ENCODE measurements around the gene LCN10. TPM values are rescaled to one million over a fixed set of nuclear protein-coding genes. Genes with fewer than 3 reads are reported as not detected.

Gene LCN10
- polyA plus RNA-seq, 3 donors: 0.16 TPM; not detected in 2

GRCh38 chr9:136748666-136749611 is 6.2 kb upstream of the LCN10 start:
- H3K9me3 Mint-ChIP-seq: peaks cover 14 to 24% (median 23%) of the 10 kb centered on the region in 7 donors
- peaks cover 8 to 37% (median 8%) of the 10 kb centered on the region in 3 donors for H3K27me3 Mint-ChIP-seq (ENCODE audit: low read depth in 3 of 3)
- Histone ChIP-seq H3K9me3 (replicated peaks in 1 of 2; ENCODE audit: control insufficient read depth in 1 of 2, insufficient read depth in 1 of 2, low read length in 2 of 2) (peaks cover 16 to 23% of the 10 kb centered on the region in 2 donors), H4K20me1 (ENCODE audit: insufficient read depth, low read length) (no peaks in the 10 kb centered on the region), H3K4me2 (replicated peaks; ENCODE audit: extremely low read depth, low read length, poor library complexity, severe bottlenecking) (no peak overlapping the region), H3K9ac (ENCODE audit: insufficient read depth, low read length, poor library complexity, severe bottlenecking) (no peak overlapping the region), H3K79me2 (ENCODE audit: insufficient read depth, low read length) (no peaks in the 10 kb centered on the region), H3K36me3 (replicated peaks in 1 of 2; ENCODE audit: control insufficient read depth in 1 of 2, insufficient read depth in 2 of 2, low read length in 2 of 2) (no peaks in the 10 kb centered on the region), H3K27ac (ENCODE audit: low read depth in 1 of 2, low read length in 2 of 2) (no peak overlapping the region), H3K4me3 (replicated peaks in 1 of 3; ENCODE audit: low read depth in 2 of 3, low read length in 3 of 3) (no peak overlapping the region), H3K4me1 (ENCODE audit: control insufficient read depth in 1 of 2, insufficient read depth in 2 of 2, low read length in 2 of 2) (no peaks in the 10 kb centered on the region), H2AFZ (ENCODE audit: insufficient read depth, low read depth, low read length, poor library complexity, severe bottlenecking) (no peak overlapping the region), H3K27me3 (ENCODE audit: control insufficient read depth in 2 of 2, insufficient read depth in 2 of 2, low read length in 2 of 2) (no peaks in the 10 kb centered on the region)
- no peak for TF ChIP-seq CTCF (IDR thresholded peaks at IDR 0.05)
- H3K4me3 Mint-ChIP-seq: no peak overlapping the region
- WGBS (ENCODE audit: insufficient coverage): 42% methylated on average over 13 of the region's 21 CpGs
- H3K27ac Mint-ChIP-seq: peak overlapping the region in 1 of 7 donors; percentile 63
- H3K36me3 Mint-ChIP-seq: no peaks in the 10 kb centered on the region
- intact Hi-C loops (cut with micrococcal nuclease): no loop called here
- H3K4me1 Mint-ChIP-seq: peaks cover 10% of the 10 kb centered on the region
- DNase-seq: no peak

- Histone ChIP-seq H3K4me2 (replicated peaks; ENCODE audit: extremely low read depth, low read length, poor library complexity, severe bottlenecking) (no peak within 1 kb of the TSS), H3K27ac (ENCODE audit: low read depth in 1 of 2, low read length in 2 of 2) (no peak within 1 kb of the TSS), H3K4me1 (ENCODE audit: control insufficient read depth in 1 of 2, insufficient read depth in 2 of 2, low read length in 2 of 2) (no peaks in the 10 kb centered on the region), H2AFZ (ENCODE audit: insufficient read depth, low read depth, low read length, poor library complexity, severe bottlenecking) (no peak within 1 kb of the TSS), H3K79me2 (ENCODE audit: insufficient read depth, low read length) (no peaks in the 10 kb centered on the region), H4K20me1 (ENCODE audit: insufficient read depth, low read length) (no peaks in the 10 kb centered on the region), H3K9me3 (replicated peaks in 1 of 2; ENCODE audit: control insufficient read depth in 1 of 2, insufficient read depth in 1 of 2, low read length in 2 of 2) (peaks cover 16% of the 10 kb centered on the region in 2 donors), H3K27me3 (ENCODE audit: control insufficient read depth in 2 of 2, insufficient read depth in 2 of 2, low read length in 2 of 2) (no peaks in the 10 kb centered on the region), H3K4me3 (replicated peaks in 1 of 3; ENCODE audit: low read depth in 2 of 3, low read length in 3 of 3) (no peak within 1 kb of the TSS), H3K9ac (ENCODE audit: insufficient read depth, low read length, poor library complexity, severe bottlenecking) (no peak within 1 kb of the TSS), H3K36me3 (replicated peaks in 1 of 2; ENCODE audit: control insufficient read depth in 1 of 2, insufficient read depth in 2 of 2, low read length in 2 of 2) (no peaks in the 10 kb centered on the region)
- 78% methylated on average over 8 of the region's 8 CpGs for WGBS (ENCODE audit: insufficient coverage)
- Mint-ChIP-seq H3K27ac (peak within 1 kb of the TSS in 1 of 7 donors; percentile 63), H3K9me3 (peaks cover 14 to 24% (median 23%) of the 10 kb centered on the region in 7 donors), H3K4me1 (peaks cover 10% of the 10 kb centered on the region), H3K4me3 (no peak within 1 kb of the TSS), H3K36me3 (no peaks in the 10 kb centered on the region), H3K27me3 (ENCODE audit: low read depth in 3 of 3) (peaks cover 8 to 42% (median 9%) of the 10 kb centered on the region in 3 donors)
- intact Hi-C loops (cut with micrococcal nuclease): no loop called here
- TF ChIP-seq CTCF (IDR thresholded peaks at IDR 0.05): no peak
- DNase-seq: no peak
Measured at GRCh38 chr9:136748201-136748600, 5.5 kb upstream of the LCN10 start, which contains the start of gene LCN6. Gene LCN6 (minus strand): TSS chr9:136748525. CDS start chr9:136748483, 42 bp downstream.

All from CD14-positive monocyte (primary cell).